ENCODE results near the gene TH.

The TH gene

GRCh38 chr11:2167141-2168045 is 4.2 kb downstream of the TH start:
- Histone ChIP-seq H3K27ac (ENCODE audit: low read length) (no peak overlapping the region), H3K9ac (ENCODE audit: low read depth, low read length) (no peak overlapping the region), H3K4me1 (ENCODE audit: insufficient read depth, low read length) (no peaks in the 10 kb centered on the region), H3K36me3 (ENCODE audit: insufficient read depth, low read depth, low read length) (no peaks in the 10 kb centered on the region), H3K4me3 (ENCODE audit: low read length) (no peak overlapping the region), H3K9me3 (ENCODE audit: insufficient read depth, low read depth, low read length) (no peaks in the 10 kb centered on the region), H3K27me3 (ENCODE audit: insufficient read depth, low read length) (peaks cover 15% of the 10 kb centered on the region; the same call in 1 of the 2 replicates)

GRCh38 chr11:2166091-2166851 is 5.3 kb downstream of the TH start:
- Histone ChIP-seq H3K4me3 (ENCODE audit: low read length) (no peak overlapping the region; the same call in 1 of the 2 replicates), H3K9me3 (ENCODE audit: insufficient read depth, low read depth, low read length) (no peaks in the 10 kb centered on the region), H3K36me3 (ENCODE audit: insufficient read depth, low read depth, low read length) (no peaks in the 10 kb centered on the region), H3K9ac (ENCODE audit: low read depth, low read length) (no peak overlapping the region), H3K27me3 (ENCODE audit: insufficient read depth, low read length) (peaks cover 15% of the 10 kb centered on the region; the same call in 1 of the 2 replicates), H3K4me1 (ENCODE audit: insufficient read depth, low read length) (no peaks in the 10 kb centered on the region), H3K27ac (ENCODE audit: low read length) (no peak overlapping the region)

GRCh38 chr11:2165571-2165970 is 6.0 kb downstream of the TH start:
- Histone ChIP-seq H3K36me3 (ENCODE audit: insufficient read depth, low read depth, low read length) (no peaks in the 10 kb centered on the region), H3K4me1 (ENCODE audit: insufficient read depth, low read length) (no peaks in the 10 kb centered on the region), H3K4me3 (ENCODE audit: low read length) (no peak overlapping the region), H3K9ac (ENCODE audit: low read depth, low read length) (no peak overlapping the region), H3K27ac (ENCODE audit: low read length) (no peak overlapping the region), H3K9me3 (ENCODE audit: insufficient read depth, low read depth, low read length) (no peaks in the 10 kb centered on the region), H3K27me3 (ENCODE audit: insufficient read depth, low read length) (peaks cover 15% of the 10 kb centered on the region; the same call in 1 of the 2 replicates)

GRCh38 chr11:2164861-2165555 is 6.6 kb downstream of the TH start:
- H3K9ac ChIP-seq (ENCODE audit: low read depth, low read length), result no peak overlapping the region
- H3K27me3 ChIP-seq (ENCODE audit: insufficient read depth, low read length), result peaks cover 15% of the 10 kb centered on the region; the same call in 1 of the 2 replicates
- H3K27ac ChIP-seq (ENCODE audit: low read length), result no peak overlapping the region
- H3K4me3 ChIP-seq (ENCODE audit: low read length), result no peak overlapping the region
- no peaks in the 10 kb centered on the region for H3K9me3 ChIP-seq (ENCODE audit: insufficient read depth, low read depth, low read length)
- no peaks in the 10 kb centered on the region for H3K36me3 ChIP-seq (ENCODE audit: insufficient read depth, low read depth, low read length)
- H3K4me1 ChIP-seq (ENCODE audit: insufficient read depth, low read length), result no peaks in the 10 kb centered on the region

GRCh38 chr11:2164081-2164480 is 7.5 kb downstream of the TH start:
- Histone ChIP-seq H3K9ac (ENCODE audit: low read depth, low read length) (no peak overlapping the region), H3K4me3 (ENCODE audit: low read length) (no peak overlapping the region), H3K9me3 (ENCODE audit: insufficient read depth, low read depth, low read length) (no peaks in the 10 kb centered on the region), H3K27me3 (ENCODE audit: insufficient read depth, low read length) (peaks cover 15% of the 10 kb centered on the region; the same call in 1 of the 2 replicates), H3K36me3 (ENCODE audit: insufficient read depth, low read depth, low read length) (no peaks in the 10 kb centered on the region), H3K4me1 (ENCODE audit: insufficient read depth, low read length) (no peaks in the 10 kb centered on the region), H3K27ac (ENCODE audit: low read length) (no peak overlapping the region)

GRCh38 chr11:2163428-2163978 is 8.1 kb downstream of the TH start:
- no peaks in the 10 kb centered on the region for H3K36me3 ChIP-seq (ENCODE audit: insufficient read depth, low read depth, low read length)
- H3K27ac ChIP-seq (ENCODE audit: low read length), result no peak overlapping the region
- H3K4me3 ChIP-seq (ENCODE audit: low read length), result no peak overlapping the region
- peaks cover 15% of the 10 kb centered on the region; the same call in 1 of the 2 replicates for H3K27me3 ChIP-seq (ENCODE audit: insufficient read depth, low read length)
- no peak overlapping the region for H3K9ac ChIP-seq (ENCODE audit: low read depth, low read length)
- H3K9me3 ChIP-seq (ENCODE audit: insufficient read depth, low read depth, low read length), result no peaks in the 10 kb centered on the region
- H3K4me1 ChIP-seq (ENCODE audit: insufficient read depth, low read length), result no peaks in the 10 kb centered on the region

- Histone ChIP-seq H3K27me3 (ENCODE audit: insufficient read depth, low read length) (no peaks in the 10 kb centered on the region; the same call in 1 of the 2 replicates), H3K4me3 (ENCODE audit: low read length) (no peak within 1 kb of the TSS), H3K27ac (ENCODE audit: low read length) (no peak within 1 kb of the TSS), H3K9me3 (ENCODE audit: insufficient read depth, low read depth, low read length) (no peaks in the 10 kb centered on the region), H3K36me3 (ENCODE audit: insufficient read depth, low read depth, low read length) (no peaks in the 10 kb centered on the region), H3K9ac (ENCODE audit: low read depth, low read length) (no peak within 1 kb of the TSS), H3K4me1 (ENCODE audit: insufficient read depth, low read length) (no peaks in the 10 kb centered on the region)
Observed at GRCh38 chr11:2160736-2161259, 10.8 kb downstream of the TH start, which contains the start of gene INS. Gene INS, minus strand, starts transcription at chr11:2161209. Its CDS starts 238 bp downstream, at chr11:2160971.

- Histone ChIP-seq H3K4me3 (ENCODE audit: low read length) (no peak overlapping the region), H3K27ac (ENCODE audit: low read length) (no peak overlapping the region), H3K36me3 (ENCODE audit: insufficient read depth, low read depth, low read length) (no peaks in the 10 kb centered on the region), H3K9ac (ENCODE audit: low read depth, low read length) (no peak overlapping the region), H3K9me3 (ENCODE audit: insufficient read depth, low read depth, low read length) (no peaks in the 10 kb centered on the region), H3K4me1 (ENCODE audit: insufficient read depth, low read length) (no peaks in the 10 kb centered on the region), H3K27me3 (ENCODE audit: insufficient read depth, low read length) (no peaks in the 10 kb centered on the region)
Observed at GRCh38 chr11:2159536-2160413, 11.8 kb downstream of the TH start.

GRCh38 chr11:2158966-2159365 is 12.6 kb downstream of the TH start:
- no peaks in the 10 kb centered on the region for H3K27me3 ChIP-seq (ENCODE audit: insufficient read depth, low read length)
- no peak overlapping the region for H3K27ac ChIP-seq (ENCODE audit: low read length)
- H3K36me3 ChIP-seq (ENCODE audit: insufficient read depth, low read depth, low read length), result no peaks in the 10 kb centered on the region
- H3K4me1 ChIP-seq (ENCODE audit: insufficient read depth, low read length), result no peaks in the 10 kb centered on the region
- no peaks in the 10 kb centered on the region for H3K9me3 ChIP-seq (ENCODE audit: insufficient read depth, low read depth, low read length)
- no peak overlapping the region for H3K4me3 ChIP-seq (ENCODE audit: low read length)
- H3K9ac ChIP-seq (ENCODE audit: low read depth, low read length), result no peak overlapping the region

- no peaks in the 10 kb centered on the region for H3K27me3 ChIP-seq (ENCODE audit: insufficient read depth, low read length)
- no peaks in the 10 kb centered on the region for H3K36me3 ChIP-seq (ENCODE audit: insufficient read depth, low read depth, low read length)
- no peak overlapping the region for H3K9ac ChIP-seq (ENCODE audit: low read depth, low read length)
- H3K4me1 ChIP-seq (ENCODE audit: insufficient read depth, low read length), result no peaks in the 10 kb centered on the region
- H3K4me3 ChIP-seq (ENCODE audit: low read length), result no peak overlapping the region
- no peaks in the 10 kb centered on the region for H3K9me3 ChIP-seq (ENCODE audit: insufficient read depth, low read depth, low read length)
- no peak overlapping the region for H3K27ac ChIP-seq (ENCODE audit: low read length)
Observed at GRCh38 chr11:2158296-2158737, 13.3 kb downstream of the TH start.

Measured in iPS-20b (cell line).